Activated T-helper 2 cell treated with anti-CD3 and anti-CD28 coated beads, Interferon-gamma antibody, Interleukin-2, Interleukin-4, amounts not matched to agents 10 μg/mL and 5 μg/mL and 100 μg/mL, durations not matched to agents 14 hours and 24 hours and 36 hours (primary cell): Measurements from ENCODE around the gene AFF3. TPM values are rescaled to one million over a fixed set of nuclear protein-coding genes. Genes with fewer than 3 reads are reported as not detected.

Source experiments
- DNase-seq: peaks from one replicate; pipeline ENCODE4 v3.0.0; 2021; ENCODE audit warnings: low spot score
- H3K27ac Mint-ChIP-seq: one replicate; pipeline ENCODE4 v1.8.0; 2021; ENCODE audit warnings: mixed read lengths
- H3K27me3 Mint-ChIP-seq: one replicate; pipeline ENCODE4 v1.8.0; 2021; ENCODE audit warnings: low read depth, mixed read lengths
- H3K36me3 Mint-ChIP-seq: one replicate; pipeline ENCODE4 v1.8.0; 2021; ENCODE audit warnings: low read depth, mixed read lengths
- H3K4me1 Mint-ChIP-seq: one replicate; pipeline ENCODE4 v1.8.0; 2021; ENCODE audit warnings: low read depth, mixed read lengths
- H3K4me3 Mint-ChIP-seq: one replicate; pipeline ENCODE4 v1.8.0; 2021; ENCODE audit warnings: low read depth, mild to moderate bottlenecking, moderate library complexity, mixed read lengths
- H3K9me3 Mint-ChIP-seq: one replicate; pipeline ENCODE4 v1.8.0; 2021; ENCODE audit warnings: mixed read lengths
- intact Hi-C: fragments of 100-400 bp; cut with micrococcal nuclease; formaldehyde crosslinking; loops from one replicate; pipeline ENCODE4 v1.15.1; 2023
- total RNA-seq: library from RNA; stranded (reverse); gene quantifications from 2 replicates; pipeline ENCODE4 v1.2.3, GENCODE V29; 2022

Gene AFF3
- total RNA-seq, 1 donor from 2014 or later: 1.4 TPM

GRCh38 chr2:100057901-100058261 lies 84.5 kb downstream of the AFF3 start:
- Mint-ChIP-seq H3K9me3 (peaks cover 4% of the 10 kb centered on the region), H3K27ac (no peak overlapping the region), H3K36me3 (no peaks in the 10 kb centered on the region), H3K27me3 (no peaks in the 10 kb centered on the region), H3K4me1 (peaks cover 15% of the 10 kb centered on the region), H3K4me3 (no peak overlapping the region)
- intact Hi-C loops: no loop called here
- DNase-seq: no peak

- DNase-seq: no peak
- no peaks in the 10 kb centered on the region for H3K27me3 Mint-ChIP-seq
- intact Hi-C loops: no loop called here
- no peaks in the 10 kb centered on the region for H3K9me3 Mint-ChIP-seq
- H3K36me3 Mint-ChIP-seq: no peaks in the 10 kb centered on the region
- H3K4me3 Mint-ChIP-seq: no peak overlapping the region
- no peak overlapping the region for H3K27ac Mint-ChIP-seq
- H3K4me1 Mint-ChIP-seq: peaks cover 9% of the 10 kb centered on the region
These were observed 88.0 kb downstream of the AFF3 start for GRCh38 chr2:100054426-100054825.

- Mint-ChIP-seq H3K9me3 (no peaks in the 10 kb centered on the region), H3K36me3 (no peaks in the 10 kb centered on the region), H3K4me3 (no peak overlapping the region), H3K27me3 (peaks cover 1% of the 10 kb centered on the region), H3K27ac (no peak overlapping the region), H3K4me1 (peaks cover 7% of the 10 kb centered on the region)
- intact Hi-C loops: no loop called here
- DNase-seq: no peak
These were observed 89.1 kb downstream of the AFF3 start for GRCh38 chr2:100053087-100053885.

GRCh38 chr2:100052650-100053049 lies 89.7 kb downstream of the AFF3 start:
- intact Hi-C loops: no loop called here
- DNase-seq: no peak

GRCh38 chr2:100051253-100051652 lies 91.1 kb downstream of the AFF3 start:
- H3K27me3 Mint-ChIP-seq: peaks cover 1% of the 10 kb centered on the region

More at GRCh38 chr2:100052650-100053049, 89.7 kb downstream of the AFF3 start:
- H3K27ac Mint-ChIP-seq: no peak overlapping the region
- no peak overlapping the region for H3K4me3 Mint-ChIP-seq
- H3K27me3 Mint-ChIP-seq: peaks cover 1% of the 10 kb centered on the region
- peaks cover 7% of the 10 kb centered on the region for H3K4me1 Mint-ChIP-seq
- no peaks in the 10 kb centered on the region for H3K9me3 Mint-ChIP-seq
- no peaks in the 10 kb centered on the region for H3K36me3 Mint-ChIP-seq

GRCh38 chr2:100050685-100051084 lies 91.7 kb downstream of the AFF3 start:
- intact Hi-C loops: no loop called here
- H3K27ac Mint-ChIP-seq: no peak overlapping the region
- H3K9me3 Mint-ChIP-seq: no peaks in the 10 kb centered on the region
- H3K27me3 Mint-ChIP-seq: peaks cover 1% of the 10 kb centered on the region
- no peaks in the 10 kb centered on the region for H3K36me3 Mint-ChIP-seq
- no peak for DNase-seq
- H3K4me1 Mint-ChIP-seq: no peaks in the 10 kb centered on the region
- no peak overlapping the region for H3K4me3 Mint-ChIP-seq

More at GRCh38 chr2:100051253-100051652, 91.1 kb downstream of the AFF3 start:
- Mint-ChIP-seq H3K36me3 (no peaks in the 10 kb centered on the region), H3K4me3 (no peak overlapping the region), H3K4me1 (peaks cover 1% of the 10 kb centered on the region), H3K27ac (no peak overlapping the region), H3K9me3 (no peaks in the 10 kb centered on the region)
- no peak for DNase-seq
- intact Hi-C loops: no loop called here

GRCh38 chr2:100046961-100047947 lies 95.1 kb downstream of the AFF3 start:
- intact Hi-C loops: no loop called here
- peaks cover 1% of the 10 kb centered on the region for H3K27me3 Mint-ChIP-seq
- no peak overlapping the region for H3K4me3 Mint-ChIP-seq
- H3K4me1 Mint-ChIP-seq: no peaks in the 10 kb centered on the region
- no peaks in the 10 kb centered on the region for H3K9me3 Mint-ChIP-seq
- DNase-seq: no peak
- H3K27ac Mint-ChIP-seq: no peak overlapping the region
- H3K36me3 Mint-ChIP-seq: no peaks in the 10 kb centered on the region

- Mint-ChIP-seq H3K36me3 (no peaks in the 10 kb centered on the region), H3K27ac (no peak overlapping the region), H3K4me3 (no peak overlapping the region), H3K27me3 (peaks cover 1% of the 10 kb centered on the region), H3K4me1 (no peaks in the 10 kb centered on the region), H3K9me3 (no peaks in the 10 kb centered on the region)
- intact Hi-C loops: no loop called here
- DNase-seq: no peak
These were observed 97.4 kb downstream of the AFF3 start for GRCh38 chr2:100045000-100045399.

GRCh38 chr2:100043891-100044255 lies 98.5 kb downstream of the AFF3 start:
- Mint-ChIP-seq H3K9me3 (no peaks in the 10 kb centered on the region), H3K36me3 (no peaks in the 10 kb centered on the region), H3K4me1 (no peaks in the 10 kb centered on the region), H3K4me3 (no peak overlapping the region), H3K27me3 (no peaks in the 10 kb centered on the region), H3K27ac (no peak overlapping the region)
- DNase-seq: no peak
- intact Hi-C loops: no loop called here

- H3K27me3 Mint-ChIP-seq: no peaks in the 10 kb centered on the region
- DNase-seq: no peak
- no peaks in the 10 kb centered on the region for H3K9me3 Mint-ChIP-seq
- H3K4me1 Mint-ChIP-seq: no peaks in the 10 kb centered on the region
- H3K27ac Mint-ChIP-seq: no peak overlapping the region
- intact Hi-C loops: no loop called here
- H3K36me3 Mint-ChIP-seq: no peaks in the 10 kb centered on the region
- H3K4me3 Mint-ChIP-seq: no peak overlapping the region
These were observed 99.1 kb downstream of the AFF3 start for GRCh38 chr2:100043081-100043890.

GRCh38 chr2:100042562-100042961 lies 99.8 kb downstream of the AFF3 start:
- DNase-seq: no peak
- Mint-ChIP-seq H3K4me3 (no peak overlapping the region), H3K9me3 (no peaks in the 10 kb centered on the region), H3K27me3 (no peaks in the 10 kb centered on the region), H3K36me3 (no peaks in the 10 kb centered on the region), H3K4me1 (no peaks in the 10 kb centered on the region), H3K27ac (no peak overlapping the region)
- intact Hi-C loops: no loop called here

GRCh38 chr2:100041946-100042345 lies 100.4 kb downstream of the AFF3 start:
- no peak overlapping the region for H3K4me3 Mint-ChIP-seq
- no peaks in the 10 kb centered on the region for H3K36me3 Mint-ChIP-seq
- no peak for DNase-seq
- no peaks in the 10 kb centered on the region for H3K4me1 Mint-ChIP-seq
- no peaks in the 10 kb centered on the region for H3K9me3 Mint-ChIP-seq
- no peaks in the 10 kb centered on the region for H3K27me3 Mint-ChIP-seq
- no peak overlapping the region for H3K27ac Mint-ChIP-seq
- intact Hi-C loops: no loop called here
